KBM-7 (cell line): Measurements from ENCODE around the gene OR5AU1.

ENCODE experiments used
- DNase-seq: peaks from one replicate; pipeline ENCODE4 v3.0.0-alpha.2; 2015
- in situ Hi-C: fragments of 300-500 bp; cut with MboI; formaldehyde crosslinking; loops from 2 replicates; pipeline ENCODE4 v1.14.3; 2020; ENCODE audit warnings: low sequenced_read_pairs, low pct_unique_long_range_greater_than_20kb, mixed read lengths

OR5AU1 gene

DNA sequence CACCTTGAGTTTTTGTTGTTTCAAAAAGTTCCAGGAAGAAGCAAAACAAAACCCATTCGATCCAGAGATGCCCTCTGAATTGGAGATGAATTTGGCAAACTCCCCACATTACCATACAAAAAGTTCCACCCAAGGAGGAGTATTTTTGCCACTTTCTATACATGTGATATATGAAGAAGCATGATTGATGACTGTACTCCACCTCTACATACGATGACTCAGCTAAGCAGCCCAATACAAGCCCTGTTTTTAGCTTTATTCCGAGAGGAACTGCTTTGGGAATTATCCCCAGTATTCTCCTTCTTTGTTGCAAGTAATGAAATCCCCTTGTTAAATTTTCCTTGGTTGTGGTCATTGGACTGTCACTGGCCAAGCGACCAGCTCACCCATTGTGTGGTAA, 43.6 kb downstream of the OR5AU1 start:
- DNase-seq: no peak
- in situ Hi-C loops: no loop called here

DNA sequence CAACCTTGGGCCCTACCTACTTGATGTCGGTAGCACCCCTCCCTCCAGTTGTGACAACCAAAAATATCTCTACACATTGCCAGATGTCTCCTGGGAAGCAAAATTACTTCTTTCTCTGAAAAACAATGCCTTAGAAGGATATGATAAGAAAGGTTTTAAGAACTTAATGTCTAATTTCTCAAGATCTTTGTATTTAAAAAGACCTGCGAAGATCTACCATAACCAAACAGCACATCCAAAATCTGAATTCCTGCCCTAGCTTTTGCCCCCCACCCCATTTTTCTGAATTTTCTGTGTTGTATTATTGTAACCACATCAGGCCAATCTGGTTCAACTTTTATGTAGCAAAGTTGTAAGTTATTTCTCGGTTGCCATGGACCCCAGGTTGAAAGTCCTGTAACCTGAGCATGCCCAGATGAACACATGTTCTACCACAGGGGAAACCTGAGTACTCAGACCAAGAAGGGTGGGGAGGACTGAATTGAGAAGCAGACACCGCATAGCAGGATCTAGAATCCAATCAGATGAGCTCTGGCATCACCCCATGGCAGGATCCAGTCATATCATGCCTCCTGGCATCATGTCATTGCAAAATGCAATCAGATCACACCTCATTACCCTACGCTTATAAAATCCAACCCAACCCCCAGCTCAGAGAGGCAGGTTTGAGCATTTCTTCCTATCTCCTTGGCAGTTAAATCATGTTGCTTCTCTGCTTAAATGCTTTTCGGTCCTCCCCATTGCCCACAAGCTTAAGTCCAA, 46.3 kb downstream of the OR5AU1 start:
- no peak for DNase-seq

DNA sequence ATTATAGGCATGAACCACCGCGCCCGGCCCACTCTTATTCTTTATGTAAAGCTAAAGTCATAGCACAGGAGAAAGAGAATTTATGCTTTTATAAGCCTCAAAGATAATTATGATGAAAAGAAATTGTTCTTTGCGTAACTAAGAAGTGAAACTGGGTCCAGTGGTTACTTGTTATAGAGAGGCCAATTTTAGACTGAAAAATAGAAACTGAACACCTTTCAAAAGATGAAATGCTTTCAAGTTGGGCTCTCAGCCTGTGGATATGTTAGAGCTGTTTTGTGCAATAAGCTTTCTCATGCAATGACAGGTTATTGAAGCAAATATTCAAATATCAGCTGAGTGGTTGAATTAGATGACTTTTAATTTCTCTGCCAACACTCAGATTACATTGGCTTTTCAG, 47.1 kb downstream of the OR5AU1 start:
- DNase-seq: no peak
- in situ Hi-C loops: no loop called here

More for the DNA sequence above, 46.3 kb downstream of the OR5AU1 start:
- in situ Hi-C loops: no loop called here

- in situ Hi-C loops: no loop called here
- no peak for DNase-seq
Observed at GRCh38 chr14:21107283-21107800, 48.5 kb downstream of the OR5AU1 start.

GRCh38 chr14:21106498-21107282, 49.2 kb downstream of the OR5AU1 start:
- DNase-seq: peak; percentile 87
- in situ Hi-C loops: no loop called here

- no peak for DNase-seq
- in situ Hi-C loops: no loop called here
Observed at GRCh38 chr14:21106176-21106497, 49.7 kb downstream of the OR5AU1 start.

DNA sequence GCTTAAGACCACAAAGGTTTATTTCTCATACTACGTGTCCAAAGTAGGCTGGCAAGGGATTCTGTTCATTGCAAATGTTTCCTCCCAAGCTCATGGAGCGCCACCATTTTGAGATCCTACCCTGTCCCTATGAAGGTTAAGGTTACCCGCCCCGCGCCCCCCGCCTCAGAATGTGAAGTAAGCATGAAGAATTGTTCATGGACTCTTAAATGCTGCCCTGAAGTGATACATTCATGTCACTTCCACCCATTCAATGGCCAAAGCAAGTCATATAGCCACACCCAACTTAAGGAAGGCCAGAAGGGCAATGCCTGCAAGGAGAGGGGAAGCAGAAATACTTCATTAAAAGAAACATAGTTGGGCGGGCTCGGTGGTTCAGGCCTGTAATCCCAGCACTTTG, 50.8 kb downstream of the OR5AU1 start:
- in situ Hi-C loops: no loop called here
- no peak for DNase-seq
